ENCODE results near the gene DEDD.
A peak's percentile ranks its signal among the peaks of the same experiment; 100 is the strongest.

The DEDD gene

GRCh38 chr1:161082996-161083747, 49.3 kb downstream of the DEDD start:
- H3K4me3 ChIP-seq (ENCODE audit: low read depth, low read length): no peak overlapping the region
- TF ChIP-seq CTCF (IDR thresholded peaks at IDR 0.05; ENCODE audit: borderline replicate concordance, insufficient read depth, low read depth, low read length): no peak

- H3K4me3 ChIP-seq (ENCODE audit: low read depth, low read length): no peak overlapping the region
- TF ChIP-seq CTCF (IDR thresholded peaks at IDR 0.05; ENCODE audit: borderline replicate concordance, insufficient read depth, low read depth, low read length): no peak
Observed at GRCh38 chr1:161082483-161082882, 50.0 kb downstream of the DEDD start.

GRCh38 chr1:161081519-161081918, 50.9 kb downstream of the DEDD start:
- TF ChIP-seq CTCF (IDR thresholded peaks at IDR 0.05; ENCODE audit: borderline replicate concordance, insufficient read depth, low read depth, low read length): no peak

GRCh38 chr1:161080441-161081405, 51.7 kb downstream of the DEDD start:
- TF ChIP-seq CTCF (IDR thresholded peaks at IDR 0.05; ENCODE audit: borderline replicate concordance, insufficient read depth, low read depth, low read length): no peak
- H3K4me3 ChIP-seq (ENCODE audit: low read depth, low read length): no peak overlapping the region

More at GRCh38 chr1:161081519-161081918, 50.9 kb downstream of the DEDD start:
- H3K4me3 ChIP-seq (ENCODE audit: low read depth, low read length): no peak overlapping the region

- TF ChIP-seq CTCF (IDR thresholded peaks at IDR 0.05; ENCODE audit: borderline replicate concordance, insufficient read depth, low read depth, low read length): peak; percentile 15; the same call in 1 of the 2 replicates
Observed at GRCh38 chr1:161079436-161080110, 52.9 kb downstream of the DEDD start.

GRCh38 chr1:161077426-161077825, 55.0 kb downstream of the DEDD start:
- no peak for TF ChIP-seq CTCF (IDR thresholded peaks at IDR 0.05; ENCODE audit: borderline replicate concordance, insufficient read depth, low read depth, low read length)
- H3K4me3 ChIP-seq (ENCODE audit: low read depth, low read length): no peak overlapping the region

More at GRCh38 chr1:161079436-161080110, 52.9 kb downstream of the DEDD start:
- H3K4me3 ChIP-seq (ENCODE audit: low read depth, low read length): no peak overlapping the region

All from GM12875 (cell line).